GM19193 (cell line): Measurements from ENCODE around the gene ANAPC15.
A peak's percentile ranks its signal among the peaks of the same experiment; 100 is the strongest.

Source experiments
- POLR2A ChIP-seq: IDR thresholded peaks from 4 replicates; pipeline ENCODE4 v1.6.1; 2011; ENCODE audit not compliant: insufficient read depth, insufficient read length; ENCODE audit errors: extremely low read depth

ANAPC15 gene

DNA sequence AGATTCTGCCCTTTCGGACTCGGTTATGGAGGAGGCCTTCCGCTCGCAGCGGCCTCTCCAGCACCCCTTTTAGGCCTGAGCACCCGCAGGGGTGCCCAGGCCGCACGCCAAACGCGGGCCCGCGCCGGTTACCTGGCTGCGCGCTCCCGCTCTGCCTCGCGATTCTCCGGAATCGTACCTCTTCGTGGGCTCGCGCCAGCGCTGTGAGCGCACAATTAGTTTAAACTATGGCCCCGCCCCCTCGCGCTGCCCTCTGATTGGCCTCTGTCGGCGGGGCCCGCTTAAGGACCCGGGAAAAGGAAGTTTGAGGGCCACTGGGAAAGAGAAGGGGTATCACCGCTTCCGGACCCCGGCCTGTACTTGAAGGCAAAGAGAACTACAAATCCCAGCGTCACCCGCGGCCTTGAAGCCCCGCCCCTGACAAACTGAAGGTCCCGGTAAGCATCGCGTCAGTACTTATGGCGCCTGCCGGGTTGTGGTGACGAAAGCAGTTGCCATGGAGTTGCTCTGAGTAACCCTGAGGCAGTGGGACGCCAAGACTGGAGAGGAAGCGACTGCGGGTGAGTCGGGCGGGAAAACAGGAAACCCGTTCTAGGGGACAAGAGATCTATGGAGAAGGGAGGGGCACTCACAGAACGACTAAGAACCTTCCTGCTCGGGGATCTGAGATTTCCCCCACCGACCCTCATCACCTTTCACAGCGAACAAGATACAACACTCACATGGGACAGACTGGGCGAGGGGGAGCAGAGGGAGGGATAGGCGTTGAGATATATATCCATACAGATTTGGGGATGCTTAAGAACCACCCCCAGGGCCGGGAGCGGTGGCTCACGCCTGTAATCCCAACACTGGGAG lies 31.9 kb downstream of the ANAPC15 start, which contains the start of the genes LRRC51 and NUMA1:
Gene LRRC51, plus strand, starts transcription at position 525 of the 858 bp plus-strand sequence. CDS start 8,234 bp downstream, outside the sequence.
Gene NUMA1, minus strand, starts transcription at position 217 of the 858 bp plus-strand sequence. CDS start 44,599 bp downstream, outside the sequence.
- TF ChIP-seq POLR2A: peak; percentile 82

DNA sequence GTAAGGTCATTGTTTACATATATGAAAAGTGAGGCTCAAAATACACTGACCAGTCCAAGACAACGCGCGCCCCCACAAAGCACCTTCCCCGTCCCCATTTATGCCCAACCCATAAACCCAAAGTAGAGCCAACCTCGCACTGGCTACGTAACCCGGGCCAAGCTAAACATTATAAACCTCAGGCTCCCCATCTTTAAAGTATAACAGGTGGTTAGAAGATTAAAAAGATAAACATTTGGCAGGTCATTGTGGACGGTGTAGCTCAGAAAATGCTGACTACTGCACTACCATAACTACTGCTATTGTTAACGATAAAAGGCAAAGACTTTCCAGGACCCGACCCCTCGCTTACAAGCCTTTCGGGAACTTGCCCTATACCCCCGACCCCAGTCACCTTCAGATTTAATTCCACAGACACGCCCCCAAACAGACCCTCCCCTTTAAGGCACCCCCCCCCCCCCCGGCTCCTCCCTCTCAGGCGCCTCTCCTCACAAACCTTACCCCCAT lies 32.6 kb downstream of the ANAPC15 start:
- no peak for TF ChIP-seq POLR2A

GRCh38 chr11:72078477-72078876 lies 34.0 kb downstream of the ANAPC15 start:
- no peak for TF ChIP-seq POLR2A

- no peak for TF ChIP-seq POLR2A
These were observed 36.7 kb downstream of the ANAPC15 start for GRCh38 chr11:72075756-72076155.

DNA sequence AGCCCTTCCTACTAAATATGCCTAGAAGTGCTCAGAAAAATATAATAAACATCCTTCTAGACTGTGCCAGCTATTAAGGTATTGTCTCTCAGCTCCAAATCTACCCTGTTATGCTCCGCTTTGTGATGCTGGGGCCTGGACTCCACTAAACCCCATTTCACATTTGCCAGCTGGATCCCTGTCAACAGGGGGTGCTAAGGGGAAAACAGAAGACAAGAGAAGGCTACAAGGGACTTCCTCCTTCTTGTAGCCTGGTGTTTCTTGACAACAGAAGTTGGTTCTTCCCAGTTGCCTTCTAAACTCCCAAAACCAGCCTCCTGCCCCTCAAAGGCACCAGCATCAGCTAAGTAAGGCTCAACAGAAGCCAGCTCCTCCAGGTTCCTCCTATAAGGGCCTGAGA lies 37.4 kb downstream of the ANAPC15 start:
- TF ChIP-seq POLR2A: no peak

DNA sequence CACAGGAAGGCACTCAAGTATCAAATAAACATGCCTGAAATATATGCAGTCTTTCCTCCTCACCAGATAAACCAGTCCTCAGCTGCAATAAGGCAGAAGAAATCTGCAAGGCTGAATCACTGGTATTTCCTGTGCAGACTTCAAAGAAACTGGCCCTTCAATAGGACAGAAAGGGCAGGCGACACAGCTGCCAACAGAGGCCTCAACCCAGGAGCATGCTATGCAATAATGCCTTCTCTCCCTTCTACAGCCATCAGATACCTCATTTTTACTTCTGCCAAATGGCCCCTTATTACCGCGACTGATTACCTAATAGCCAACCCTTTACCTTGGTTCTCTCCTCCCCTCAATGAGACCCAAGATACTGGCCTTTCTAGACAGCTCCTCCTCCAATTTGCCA lies 40.1 kb downstream of the ANAPC15 start:
- TF ChIP-seq POLR2A: no peak

GRCh38 chr11:72070491-72070890 lies 42.0 kb downstream of the ANAPC15 start:
- TF ChIP-seq POLR2A: no peak

DNA sequence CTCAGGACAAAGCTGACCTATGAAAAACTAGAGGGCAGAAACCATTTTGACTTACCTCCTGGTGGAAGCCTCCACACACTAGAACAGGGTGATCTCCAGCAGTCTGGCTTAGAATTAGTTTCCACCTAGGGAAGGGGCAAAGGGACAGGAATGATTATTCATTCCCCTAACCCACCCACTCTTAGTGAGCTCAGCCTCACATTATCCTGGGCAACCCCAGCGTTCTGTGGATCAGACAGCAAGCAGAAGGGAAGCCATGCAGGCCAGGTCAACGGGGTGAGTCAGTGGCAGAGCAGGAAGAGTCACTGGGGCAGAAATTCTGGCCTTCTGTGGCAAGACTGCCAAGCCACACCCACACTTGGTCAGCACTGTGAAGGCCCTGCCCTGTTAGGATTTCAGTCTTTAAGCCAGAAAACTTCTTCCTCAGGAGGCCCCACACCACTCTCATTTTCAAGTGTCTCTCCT lies 42.7 kb downstream of the ANAPC15 start:
- TF ChIP-seq POLR2A: no peak

DNA sequence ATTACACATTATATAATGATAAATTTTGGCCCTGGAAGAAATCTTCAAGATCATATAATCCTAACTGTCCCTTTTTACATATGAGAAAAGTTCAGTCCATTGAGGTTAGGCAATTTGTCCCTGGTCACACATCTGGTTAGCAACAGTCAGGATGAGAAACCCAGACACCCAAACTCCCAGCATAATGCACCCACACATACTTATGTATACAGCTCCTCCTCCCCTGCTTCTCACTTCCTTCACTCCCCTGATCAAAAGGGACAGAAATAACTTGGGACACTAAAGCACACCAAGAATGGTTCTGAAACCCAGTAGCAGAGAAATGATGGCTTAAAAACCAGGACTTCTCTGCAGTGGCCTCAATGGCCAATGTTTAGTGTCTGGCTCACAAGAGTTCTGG lies 43.3 kb downstream of the ANAPC15 start:
- no peak for TF ChIP-seq POLR2A

- no peak for TF ChIP-seq POLR2A
These were observed 44.8 kb downstream of the ANAPC15 start for GRCh38 chr11:72067676-72068075.

- TF ChIP-seq POLR2A: no peak
These were observed 45.2 kb downstream of the ANAPC15 start for GRCh38 chr11:72067266-72067665.

- no peak for TF ChIP-seq POLR2A
These were observed 45.6 kb downstream of the ANAPC15 start for GRCh38 chr11:72066855-72067254.

DNA sequence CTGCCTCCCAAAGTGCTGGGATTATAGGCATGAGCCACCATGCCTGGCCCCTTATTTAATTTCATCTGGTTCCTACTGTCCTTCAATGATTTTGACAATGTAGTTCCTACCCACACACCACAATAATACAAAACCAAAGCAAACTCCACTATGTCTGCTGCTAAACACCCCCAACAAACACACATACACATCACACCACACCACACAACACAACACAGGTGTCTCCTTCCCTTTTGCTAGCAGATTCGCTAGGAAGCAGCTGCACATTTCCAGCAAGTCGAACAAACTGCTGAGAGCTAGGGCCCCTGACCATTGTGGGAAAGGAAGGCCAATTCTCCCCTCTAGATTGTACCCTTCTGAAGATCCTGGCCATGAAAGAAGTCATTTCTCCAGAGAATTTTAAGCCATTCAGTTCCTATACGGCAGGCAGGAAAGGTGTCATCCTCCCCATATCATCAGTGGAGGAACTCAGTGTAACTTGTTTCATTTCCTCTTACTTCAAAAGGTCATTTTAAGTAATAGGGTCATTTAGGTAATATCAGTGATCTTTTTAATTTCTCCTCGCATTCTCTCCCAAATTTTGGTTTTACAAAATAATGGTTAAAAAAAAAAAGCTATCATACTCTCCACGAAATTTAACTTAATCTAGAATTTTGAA lies 50.6 kb downstream of the ANAPC15 start:
- TF ChIP-seq POLR2A: no peak
